Keratinocyte (primary cell): ENCODE data around the gene GALP.

Experiments
- CTCF ChIP-seq, 3 experiments: IDR thresholded peaks in 1 of 3; conservative IDR thresholded peaks in 1 of 3; optimal IDR thresholded peaks in 1 of 3; 2 replicates in 2 of 3; 3 replicates in 1 of 3; pipeline versions ENCODE3 to v1.5.1; 2011; ENCODE audit warnings: low read length in 3 of 3, mild to moderate bottlenecking in 3 of 3, moderate library complexity in 2 of 3, control low read depth in 1 of 3, inconsistent platforms in 1 of 3; ENCODE audit not compliant: insufficient read depth in 2 of 3; ENCODE audit errors: extremely low read depth in 1 of 3
- EZH2 ChIP-seq: IDR thresholded peaks from one replicate; pipeline ENCODE4 v1.6.1; 2012; ENCODE audit warnings: inconsistent platforms, mild to moderate bottlenecking, low read length, moderate library complexity

DNA sequence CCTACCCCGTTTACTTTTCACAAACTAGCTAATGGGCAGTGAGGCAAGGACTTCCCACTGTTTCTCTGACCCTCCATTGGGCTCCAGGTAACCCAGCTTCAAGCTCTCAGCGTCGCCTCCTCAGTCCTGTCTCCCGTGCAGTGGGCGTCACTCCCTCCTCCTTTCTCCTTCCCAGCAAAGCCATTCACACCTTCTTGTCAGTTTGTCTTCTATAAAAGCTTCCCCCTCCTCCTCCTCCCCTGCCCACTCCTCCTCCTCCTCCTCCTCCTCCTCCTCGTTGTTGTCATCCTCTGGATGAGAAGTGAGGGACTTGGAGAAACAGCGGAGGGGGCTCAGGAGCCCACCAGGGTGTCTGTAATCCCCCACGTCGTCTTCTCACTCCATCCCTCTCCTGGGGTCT is 1.7 kb upstream of the GALP start:
- TF ChIP-seq CTCF (optimal IDR thresholded peaks at IDR 0.05 in 1 of 3, IDR thresholded peaks at IDR 0.05 in 1 of 3, conservative IDR thresholded peaks at IDR 0.05 in 1 of 3; ENCODE audit: extremely low read depth in 1 of 3, insufficient read depth in 2 of 3, low read length in 3 of 3) (no peak), EZH2 (no peak)
